ENCODE measurements around the gene ERGIC1. TPM values are rescaled to one million over a fixed set of nuclear protein-coding genes. Genes with fewer than 3 reads are reported as not detected.
A peak's percentile ranks its signal among the peaks of the same experiment; 100 is the strongest.

The ERGIC1 gene
- total RNA-seq, 1 experiment from 2014 or later: 77.0 TPM

DNA sequence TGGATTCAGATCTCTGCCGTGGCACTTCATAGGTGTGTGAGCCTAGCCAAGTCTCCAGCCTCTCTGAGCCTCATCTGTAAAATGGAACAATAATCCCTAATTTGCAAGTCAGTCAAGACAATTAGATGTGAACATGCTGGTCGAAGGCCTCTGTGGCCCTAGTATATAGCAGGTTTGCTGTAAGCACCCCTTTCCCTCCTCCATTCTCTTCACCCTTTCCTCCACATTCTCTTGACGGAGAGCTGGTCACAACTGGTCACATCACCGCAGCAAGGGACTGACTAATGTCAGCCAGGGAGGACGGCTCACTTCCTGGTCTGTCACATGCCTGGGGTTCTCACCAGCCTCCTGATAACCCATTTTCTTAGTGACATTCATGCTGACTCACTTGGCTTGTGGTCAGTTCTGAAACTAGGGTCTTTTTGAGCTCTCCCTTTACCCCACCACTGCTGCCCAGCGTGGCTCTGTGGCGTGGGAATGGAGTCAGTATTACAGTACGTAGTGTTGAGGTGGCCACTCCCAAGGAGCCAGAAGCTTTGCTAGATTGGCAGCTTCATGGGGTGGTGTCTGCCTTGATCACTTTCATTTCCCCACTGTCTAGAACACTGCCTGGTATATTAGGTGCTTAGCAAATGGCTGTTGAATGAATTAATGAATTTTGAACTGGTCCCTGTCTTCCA lies 47.8 kb downstream of the ERGIC1 start:
- H2BK12ac ChIP-seq (ENCODE audit: insufficient read length, low read depth, low read length): no peak overlapping the region
- Mint-ChIP-seq H3K9me3 (peaks cover 0 to 4% of the 10 kb centered on the region in 2 experiments; a peak in 2 of 5 replicates), H3K36me3 (ENCODE audit: insufficient read depth in 1 of 3, low read depth in 3 of 3) (peaks cover 13 to 29% (median 20%) of the 10 kb centered on the region in 3 experiments), H3K27me3 (ENCODE audit: low read depth) (no peaks in the 10 kb centered on the region), H3K4me3 (no peak overlapping the region; a peak in 1 of 5 replicates), H3K4me1 (peaks cover 0 to 19% of the 10 kb centered on the region in 2 experiments), H3K27ac (no peak overlapping the region; a peak in 2 of 7 replicates)
- H3K23me2 ChIP-seq (ENCODE audit: insufficient read length, low read depth, low read length, poor library complexity, severe bottlenecking): no peaks in the 10 kb centered on the region
- no peak overlapping the region for H3K56ac ChIP-seq (ENCODE audit: insufficient read length, low read depth, low read length)
- H3K79me2 ChIP-seq (ENCODE audit: insufficient read depth, low read length): no peaks in the 10 kb centered on the region
- H3K4ac ChIP-seq (ENCODE audit: low read depth, low read length): no peak overlapping the region
- H3K27ac ChIP-seq (ENCODE audit: insufficient read length, low read depth, low read length): no peak overlapping the region
- TF ChIP-seq, protein P1, sequence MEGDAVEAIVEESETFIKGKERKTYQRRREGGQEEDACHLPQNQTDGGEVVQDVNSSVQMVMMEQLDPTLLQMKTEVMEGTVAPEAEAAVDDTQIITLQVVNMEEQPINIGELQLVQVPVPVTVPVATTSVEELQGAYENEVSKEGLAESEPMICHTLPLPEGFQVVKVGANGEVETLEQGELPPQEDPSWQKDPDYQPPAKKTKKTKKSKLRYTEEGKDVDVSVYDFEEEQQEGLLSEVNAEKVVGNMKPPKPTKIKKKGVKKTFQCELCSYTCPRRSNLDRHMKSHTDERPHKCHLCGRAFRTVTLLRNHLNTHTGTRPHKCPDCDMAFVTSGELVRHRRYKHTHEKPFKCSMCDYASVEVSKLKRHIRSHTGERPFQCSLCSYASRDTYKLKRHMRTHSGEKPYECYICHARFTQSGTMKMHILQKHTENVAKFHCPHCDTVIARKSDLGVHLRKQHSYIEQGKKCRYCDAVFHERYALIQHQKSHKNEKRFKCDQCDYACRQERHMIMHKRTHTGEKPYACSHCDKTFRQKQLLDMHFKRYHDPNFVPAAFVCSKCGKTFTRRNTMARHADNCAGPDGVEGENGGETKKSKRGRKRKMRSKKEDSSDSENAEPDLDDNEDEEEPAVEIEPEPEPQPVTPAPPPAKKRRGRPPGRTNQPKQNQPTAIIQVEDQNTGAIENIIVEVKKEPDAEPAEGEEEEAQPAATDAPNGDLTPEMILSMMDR (conservative IDR thresholded peaks at IDR 0.05): no peak
- H3K27me3 ChIP-seq (ENCODE audit: insufficient read depth, low read length): no peaks in the 10 kb centered on the region
- no peak for DNase-seq
- H4K91ac ChIP-seq (ENCODE audit: insufficient read length, low read depth, low read length): no peak overlapping the region
- H2AFZ ChIP-seq (ENCODE audit: low read length): no peak overlapping the region
- H3K4me2 ChIP-seq (ENCODE audit: insufficient read depth, insufficient read length, low read length): no peak overlapping the region
- H3K9ac ChIP-seq (ENCODE audit: extremely low read depth, insufficient read length, low read length): no peak overlapping the region
- no peak overlapping the region for H3K14ac ChIP-seq (ENCODE audit: insufficient read depth, low read length)
- no CpG with 5 or more reads among the region's 8 CpGs for WGBS (ENCODE audit: extremely low coverage, insufficient read length, low lambda C conversion rate)
- H4K8ac ChIP-seq (replicated peaks; ENCODE audit: insufficient read length, low read depth, low read length): peak overlapping the region; percentile 33
- no peak overlapping the region for H3K18ac ChIP-seq (ENCODE audit: insufficient read length, low read depth, low read length)
- no peaks in the 10 kb centered on the region for H3K4me1 ChIP-seq (ENCODE audit: insufficient read depth, low read length)
- H3K23ac ChIP-seq (ENCODE audit: insufficient read length, low read depth, low read length): no peak overlapping the region
- no peak overlapping the region for H3T11ph ChIP-seq (ENCODE audit: low read length)
- peaks cover 4% of the 10 kb centered on the region for H3K79me1 ChIP-seq (ENCODE audit: insufficient read depth, low read depth, low read length, poor library complexity, severe bottlenecking)
- H2AK5ac ChIP-seq (ENCODE audit: insufficient read length, low read length): no peak overlapping the region
- no peaks in the 10 kb centered on the region for H4K20me1 ChIP-seq (ENCODE audit: control insufficient read depth, insufficient read depth, insufficient read length)
- H2BK5ac ChIP-seq (ENCODE audit: insufficient read length, low read length): no peak overlapping the region
- H2BK15ac ChIP-seq (ENCODE audit: low read depth, low read length): no peak overlapping the region
- no peak overlapping the region for H4K5ac ChIP-seq (ENCODE audit: insufficient read length, low read depth, low read length)
- H2BK20ac ChIP-seq (ENCODE audit: low read depth, low read length, poor library complexity, severe bottlenecking): no peak overlapping the region
- H2BK120ac ChIP-seq (ENCODE audit: low read depth, low read length, poor library complexity, severe bottlenecking): no peak overlapping the region
- no peaks in the 10 kb centered on the region for H3K9me3 ChIP-seq (ENCODE audit: control insufficient read depth, low read depth, low read length)

Measured in H9 (cell line).